ENCODE measurements around the gene INTS1.

The INTS1 gene

GRCh38 chr7:1463676-1464223 is 40.4 kb downstream of the INTS1 start:
- no peak for DNase-seq (ENCODE audit: low spot score)

- DNase-seq (ENCODE audit: low spot score) = no peak
Observed at GRCh38 chr7:1461646-1462375, 42.4 kb downstream of the INTS1 start.

GRCh38 chr7:1460821-1461645 is 43.2 kb downstream of the INTS1 start:
- DNase-seq (ENCODE audit: low spot score) = peak; percentile 88

- no peak for DNase-seq (ENCODE audit: low spot score)
Observed at GRCh38 chr7:1459920-1460820, 44.0 kb downstream of the INTS1 start.

GRCh38 chr7:1459512-1459892 is 44.7 kb downstream of the INTS1 start:
- DNase-seq (ENCODE audit: low spot score) = peak; percentile 100

GRCh38 chr7:1458683-1459511 is 45.3 kb downstream of the INTS1 start, which contains the start of gene MICALL2:
Gene MICALL2 (minus strand): TSS chr7:1459470. CDS start chr7:1459326, 144 bp downstream.
- DNase-seq (ENCODE audit: low spot score) = peak; percentile 93

GRCh38 chr7:1457949-1458682 is 46.1 kb downstream of the INTS1 start:
- no peak for DNase-seq (ENCODE audit: low spot score)

- no peak for DNase-seq (ENCODE audit: low spot score)
Observed at GRCh38 chr7:1457059-1457948, 46.9 kb downstream of the INTS1 start.

- DNase-seq (ENCODE audit: low spot score) = no peak
Observed at GRCh38 chr7:1455955-1456354, 48.2 kb downstream of the INTS1 start.

GRCh38 chr7:1455241-1455939 is 48.8 kb downstream of the INTS1 start:
- DNase-seq (ENCODE audit: low spot score) = no peak

GRCh38 chr7:1454542-1454941 is 49.6 kb downstream of the INTS1 start:
- peak; percentile 82 for DNase-seq (ENCODE audit: low spot score)

GRCh38 chr7:1452205-1452604 is 52.0 kb downstream of the INTS1 start:
- no peak for DNase-seq (ENCODE audit: low spot score)

GRCh38 chr7:1450987-1451386 is 53.2 kb downstream of the INTS1 start:
- DNase-seq (ENCODE audit: low spot score) = no peak

GRCh38 chr7:1450431-1450830 is 53.8 kb downstream of the INTS1 start:
- DNase-seq (ENCODE audit: low spot score) = no peak

GRCh38 chr7:1449951-1450350 is 54.2 kb downstream of the INTS1 start:
- DNase-seq (ENCODE audit: low spot score) = no peak

- no peak for DNase-seq (ENCODE audit: low spot score)
Observed at GRCh38 chr7:1449501-1449900, 54.7 kb downstream of the INTS1 start.

GRCh38 chr7:1448958-1449357 is 55.2 kb downstream of the INTS1 start:
- no peak for DNase-seq (ENCODE audit: low spot score)

GRCh38 chr7:1447551-1448244 is 56.5 kb downstream of the INTS1 start:
- DNase-seq (ENCODE audit: low spot score) = no peak

Measured in COLO829 (cell line).